GM12892 (cell line): ENCODE data around the gene SNX15.
"Not testable (repeated sequence)": the region's sequence is repeated elsewhere in the genome, so short reads cannot be mapped to it uniquely, and the experiment has no call there.

Experiments used
- POLR2A ChIP-seq: IDR thresholded peaks from 2 replicates; pipeline ENCODE4 v1.6.1; 2011; ENCODE audit warnings: low read depth, low read length, control low read depth
- TAF1 ChIP-seq: IDR thresholded peaks from 2 replicates; pipeline ENCODE4 v1.6.1; 2011; ENCODE audit warnings: low read depth, mild to moderate bottlenecking, control low read depth, low read length, borderline replicate concordance

GRCh38 chr11:65023502-65023901 is 3.7 kb upstream of the SNX15 start:
- not testable (repeated sequence) for TF ChIP-seq POLR2A, TAF1
